HepG2 (cell line): ENCODE data around the gene CCDC106. TPM values are rescaled to one million over a fixed set of nuclear protein-coding genes. Genes with fewer than 3 reads are reported as not detected.

ENCODE experiments used
- ARNTL ChIP-seq: sonication (generic); formaldehyde crosslinking; IDR thresholded peaks from 2 replicates; pipeline ENCODE4 v1.4.0; 2020; ENCODE audit warnings: mild to moderate bottlenecking, missing genetic modification reagents
- ATF7-NPFF ChIP-seq: sonication (generic); formaldehyde crosslinking; IDR thresholded peaks from 2 replicates; pipeline ENCODE4 v1.8.1; 2023; ENCODE audit warnings: mild to moderate bottlenecking, low read depth, missing genetic modification reagents, moderate library complexity
- ESRRA ChIP-seq: sonication (generic); formaldehyde crosslinking; IDR thresholded peaks from 2 replicates; pipeline ENCODE4 v1.5.1; 2020; ENCODE audit warnings: mild to moderate bottlenecking, low read depth, missing genetic modification reagents
- JDP2 ChIP-seq: sonication (generic); formaldehyde crosslinking; IDR thresholded peaks from 2 replicates; pipeline ENCODE4 v1.8.1; 2022; ENCODE audit warnings: missing genetic modification reagents, borderline replicate concordance
- NFKBIZ ChIP-seq: IDR thresholded peaks from 2 replicates; pipeline ENCODE4 v1.6.1; 2018; ENCODE audit warnings: missing genetic modification reagents, missing compliant biosample characterization
- SNRNP70 ChIP-seq: fragments of 200-400 bp; formaldehyde crosslinking; IDR thresholded peaks from 2 replicates; pipeline ENCODE4 v1.6.1; 2017; ENCODE audit warnings: mild to moderate bottlenecking, low read depth, low read length, moderate library complexity
- U2AF1 ChIP-seq: fragments of 200-400 bp; formaldehyde crosslinking; optimal IDR thresholded peaks from 2 replicates; pipeline ENCODE3; 2017; ENCODE audit warnings: mild to moderate bottlenecking, low read depth, low read length
- ZBTB38 ChIP-seq: sonication (generic); formaldehyde crosslinking; IDR thresholded peaks from 2 replicates; pipeline ENCODE4 v1.5.1; 2020; ENCODE audit warnings: mild to moderate bottlenecking, missing genetic modification reagents
- ZFX ChIP-seq: sonication (generic); formaldehyde crosslinking; IDR thresholded peaks from 2 replicates; pipeline ENCODE4 v1.4.0; 2020; ENCODE audit warnings: mild to moderate bottlenecking, low read depth, missing genetic modification reagents, moderate library complexity
- ZNF329 ChIP-seq: sonication (generic); formaldehyde crosslinking; IDR thresholded peaks from 2 replicates; pipeline ENCODE4 v1.9.0; 2021; ENCODE audit warnings: low read depth, mild to moderate bottlenecking, missing genetic modification reagents
- ZNF496 ChIP-seq: sonication (generic); formaldehyde crosslinking; IDR thresholded peaks from 2 replicates; pipeline ENCODE4 v1.8.1; 2023; ENCODE audit warnings: mild to moderate bottlenecking, moderate library complexity, missing genetic modification reagents; ENCODE audit not compliant: insufficient replicate concordance
- ZNF598 ChIP-seq: sonication (generic); formaldehyde crosslinking; IDR thresholded peaks from 2 replicates; pipeline ENCODE4 v1.5.1; 2020; ENCODE audit warnings: mild to moderate bottlenecking, missing genetic modification reagents, borderline replicate concordance
- ZNF672 ChIP-seq: sonication (generic); formaldehyde crosslinking; IDR thresholded peaks from 2 replicates; pipeline ENCODE4 v1.8.1; 2022; ENCODE audit warnings: missing genetic modification reagents
- ZNF83 ChIP-seq: sonication (generic); formaldehyde crosslinking; IDR thresholded peaks from 2 replicates; pipeline ENCODE4 v1.4.0; 2020; ENCODE audit warnings: missing genetic modification reagents, mild to moderate bottlenecking, borderline replicate concordance
- polyA plus RNA-seq, 8 experiments: library from polyadenylated mRNA; depleted of rRNA in 3 of 8; stranded (reverse) in 7 of 8; unstranded in 1 of 8; fragments of >200 nt; fragmentation: Illumina TruSeq in 4 of 8; extraction: Trizol in 4 of 8; gene quantifications; 2 replicates each; pipeline versions ENCODE4 v1.2.1 to v1.2.3, GENCODE V29; 2011 to 2016; ENCODE audit warnings: low read depth in 4 of 8, missing spikeins in 1 of 8, mixed read lengths in 1 of 8; ENCODE audit not compliant: insufficient read depth in 1 of 8
- total RNA-seq, 5 experiments: library from RNA; depleted of rRNA; stranded (reverse); fragments of >200 nt; fragmentation: Illumina TruSeq; extraction: Trizol; gene quantifications; 2 replicates each; pipeline ENCODE4 v1.2.3, GENCODE V29; 2016; ENCODE audit warnings: low read depth in 1 of 5
- TF ChIP-seq, protein P1 (sequence below): sonication (generic); formaldehyde crosslinking; IDR thresholded peaks from 2 replicates; pipeline ENCODE4 v1.4.0; 2020; ENCODE audit warnings: missing genetic modification reagents, borderline replicate concordance
- TF ChIP-seq, protein P2 (sequence below): IDR thresholded peaks from 2 replicates; pipeline ENCODE4 v1.6.1; 2018; ENCODE audit warnings: missing genetic modification reagents
- TF ChIP-seq, protein P3 (sequence below): sonication (generic); formaldehyde crosslinking; IDR thresholded peaks from 2 replicates; pipeline ENCODE4 v1.4.0; 2020; ENCODE audit warnings: missing genetic modification reagents
- TF ChIP-seq, protein P4 (sequence below): sonication (generic); formaldehyde crosslinking; IDR thresholded peaks from 2 replicates; pipeline ENCODE4 v1.5.1; 2020; ENCODE audit warnings: missing genetic modification reagents, mild to moderate bottlenecking, borderline replicate concordance

The CCDC106 gene
- total and polyA plus RNA-seq, 2 of the 13 experiments (the other 11 are each of a cell fraction or from before 2014, with no cell fraction given): 4.7 to 8.8 TPM

DNA sequence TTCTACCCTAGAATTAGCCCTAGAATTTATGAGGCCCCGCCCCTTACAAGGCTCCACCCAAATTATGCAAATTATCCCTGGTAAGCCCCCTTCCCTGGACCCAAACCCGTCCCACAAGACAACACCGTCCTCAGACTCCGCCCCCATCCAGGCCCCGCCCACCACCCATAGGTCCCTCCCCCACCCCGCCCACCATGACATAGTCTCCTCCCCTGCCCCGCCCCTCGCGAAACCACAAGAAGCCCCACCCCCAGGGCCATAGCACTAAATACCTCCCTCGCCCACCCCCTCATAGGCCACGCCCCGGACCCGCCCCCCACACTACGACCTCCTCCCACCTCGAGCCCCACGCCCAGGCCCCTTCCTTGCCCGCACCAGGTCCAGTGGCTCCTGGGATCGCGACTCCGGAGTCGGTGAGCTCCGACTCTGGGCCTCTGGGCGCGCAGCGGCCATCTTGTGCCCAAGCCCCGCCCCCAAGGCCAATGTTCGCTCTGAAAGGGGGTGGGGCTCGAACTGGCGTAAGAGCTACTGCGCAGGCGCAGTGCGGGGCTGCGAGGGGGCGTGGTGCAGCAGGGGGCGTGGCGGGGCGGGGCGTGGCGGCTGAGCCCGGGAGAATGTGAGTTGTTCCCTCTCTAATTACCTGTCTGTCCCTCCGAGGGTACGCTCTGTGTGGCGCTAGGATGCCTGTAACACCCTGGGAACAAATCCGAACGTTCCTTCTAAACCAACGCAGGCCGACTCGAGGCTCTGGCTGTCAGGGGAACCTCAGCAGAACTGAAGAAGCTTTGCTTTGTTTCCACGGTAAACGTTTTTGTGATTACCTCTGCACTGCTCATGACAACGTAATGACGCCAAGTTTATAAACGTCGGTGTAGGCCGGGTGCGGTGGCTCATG lies 23.7 kb upstream of the CCDC106 start, which contains the start of gene ZNF784 (continued):
- TF ChIP-seq, protein P1, sequence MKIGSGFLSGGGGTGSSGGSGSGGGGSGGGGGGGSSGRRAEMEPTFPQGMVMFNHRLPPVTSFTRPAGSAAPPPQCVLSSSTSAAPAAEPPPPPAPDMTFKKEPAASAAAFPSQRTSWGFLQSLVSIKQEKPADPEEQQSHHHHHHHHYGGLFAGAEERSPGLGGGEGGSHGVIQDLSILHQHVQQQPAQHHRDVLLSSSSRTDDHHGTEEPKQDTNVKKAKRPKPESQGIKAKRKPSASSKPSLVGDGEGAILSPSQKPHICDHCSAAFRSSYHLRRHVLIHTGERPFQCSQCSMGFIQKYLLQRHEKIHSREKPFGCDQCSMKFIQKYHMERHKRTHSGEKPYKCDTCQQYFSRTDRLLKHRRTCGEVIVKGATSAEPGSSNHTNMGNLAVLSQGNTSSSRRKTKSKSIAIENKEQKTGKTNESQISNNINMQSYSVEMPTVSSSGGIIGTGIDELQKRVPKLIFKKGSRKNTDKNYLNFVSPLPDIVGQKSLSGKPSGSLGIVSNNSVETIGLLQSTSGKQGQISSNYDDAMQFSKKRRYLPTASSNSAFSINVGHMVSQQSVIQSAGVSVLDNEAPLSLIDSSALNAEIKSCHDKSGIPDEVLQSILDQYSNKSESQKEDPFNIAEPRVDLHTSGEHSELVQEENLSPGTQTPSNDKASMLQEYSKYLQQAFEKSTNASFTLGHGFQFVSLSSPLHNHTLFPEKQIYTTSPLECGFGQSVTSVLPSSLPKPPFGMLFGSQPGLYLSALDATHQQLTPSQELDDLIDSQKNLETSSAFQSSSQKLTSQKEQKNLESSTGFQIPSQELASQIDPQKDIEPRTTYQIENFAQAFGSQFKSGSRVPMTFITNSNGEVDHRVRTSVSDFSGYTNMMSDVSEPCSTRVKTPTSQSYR (CRISPR knock-in tag): peak; percentile 59; the same call in 1 of the 2 replicates
- 0 out of 2 replicates have a peak, but pooled peaks have one; percentile 20 for TF ChIP-seq ZBTB38 (CRISPR knock-in tag)
- TF ChIP-seq, protein P2, sequence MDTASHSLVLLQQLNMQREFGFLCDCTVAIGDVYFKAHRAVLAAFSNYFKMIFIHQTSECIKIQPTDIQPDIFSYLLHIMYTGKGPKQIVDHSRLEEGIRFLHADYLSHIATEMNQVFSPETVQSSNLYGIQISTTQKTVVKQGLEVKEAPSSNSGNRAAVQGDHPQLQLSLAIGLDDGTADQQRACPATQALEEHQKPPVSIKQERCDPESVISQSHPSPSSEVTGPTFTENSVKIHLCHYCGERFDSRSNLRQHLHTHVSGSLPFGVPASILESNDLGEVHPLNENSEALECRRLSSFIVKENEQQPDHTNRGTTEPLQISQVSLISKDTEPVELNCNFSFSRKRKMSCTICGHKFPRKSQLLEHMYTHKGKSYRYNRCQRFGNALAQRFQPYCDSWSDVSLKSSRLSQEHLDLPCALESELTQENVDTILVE (CRISPR knock-in tag): no peak
- no peak; the same call in 1 of the 2 replicates for TF ChIP-seq ARNTL (CRISPR knock-in tag)
- no peak for TF ChIP-seq SNRNP70
- TF ChIP-seq ZNF598: peak; percentile 52; the same call in 1 of the 2 replicates
- peak; percentile 82 for TF ChIP-seq ZFX (CRISPR knock-in tag)
- TF ChIP-seq ZNF83 (CRISPR knock-in tag): no peak
- peak; percentile 28; the same call in 1 of the 2 replicates for TF ChIP-seq ATF7-NPFF (CRISPR knock-in tag)
- TF ChIP-seq ZNF496 (CRISPR knock-in tag): no peak
- 0 out of 2 replicates have a peak, but pooled peaks have one; percentile 21 for TF ChIP-seq ZNF329 (CRISPR knock-in tag)
- TF ChIP-seq NFKBIZ: no peak
- TF ChIP-seq JDP2 (CRISPR knock-in tag): no peak
- no peak for TF ChIP-seq ZNF672
- TF ChIP-seq U2AF1: no peak
- TF ChIP-seq, protein P3, sequence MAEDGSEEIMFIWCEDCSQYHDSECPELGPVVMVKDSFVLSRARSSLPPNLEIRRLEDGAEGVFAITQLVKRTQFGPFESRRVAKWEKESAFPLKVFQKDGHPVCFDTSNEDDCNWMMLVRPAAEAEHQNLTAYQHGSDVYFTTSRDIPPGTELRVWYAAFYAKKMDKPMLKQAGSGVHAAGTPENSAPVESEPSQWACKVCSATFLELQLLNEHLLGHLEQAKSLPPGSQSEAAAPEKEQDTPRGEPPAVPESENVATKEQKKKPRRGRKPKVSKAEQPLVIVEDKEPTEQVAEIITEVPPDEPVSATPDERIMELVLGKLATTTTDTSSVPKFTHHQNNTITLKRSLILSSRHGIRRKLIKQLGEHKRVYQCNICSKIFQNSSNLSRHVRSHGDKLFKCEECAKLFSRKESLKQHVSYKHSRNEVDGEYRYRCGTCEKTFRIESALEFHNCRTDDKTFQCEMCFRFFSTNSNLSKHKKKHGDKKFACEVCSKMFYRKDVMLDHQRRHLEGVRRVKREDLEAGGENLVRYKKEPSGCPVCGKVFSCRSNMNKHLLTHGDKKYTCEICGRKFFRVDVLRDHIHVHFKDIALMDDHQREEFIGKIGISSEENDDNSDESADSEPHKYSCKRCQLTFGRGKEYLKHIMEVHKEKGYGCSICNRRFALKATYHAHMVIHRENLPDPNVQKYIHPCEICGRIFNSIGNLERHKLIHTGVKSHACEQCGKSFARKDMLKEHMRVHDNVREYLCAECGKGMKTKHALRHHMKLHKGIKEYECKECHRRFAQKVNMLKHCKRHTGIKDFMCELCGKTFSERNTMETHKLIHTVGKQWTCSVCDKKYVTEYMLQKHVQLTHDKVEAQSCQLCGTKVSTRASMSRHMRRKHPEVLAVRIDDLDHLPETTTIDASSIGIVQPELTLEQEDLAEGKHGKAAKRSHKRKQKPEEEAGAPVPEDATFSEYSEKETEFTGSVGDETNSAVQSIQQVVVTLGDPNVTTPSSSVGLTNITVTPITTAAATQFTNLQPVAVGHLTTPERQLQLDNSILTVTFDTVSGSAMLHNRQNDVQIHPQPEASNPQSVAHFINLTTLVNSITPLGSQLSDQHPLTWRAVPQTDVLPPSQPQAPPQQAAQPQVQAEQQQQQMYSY (CRISPR knock-in tag): no peak
- TF ChIP-seq, protein P4, sequence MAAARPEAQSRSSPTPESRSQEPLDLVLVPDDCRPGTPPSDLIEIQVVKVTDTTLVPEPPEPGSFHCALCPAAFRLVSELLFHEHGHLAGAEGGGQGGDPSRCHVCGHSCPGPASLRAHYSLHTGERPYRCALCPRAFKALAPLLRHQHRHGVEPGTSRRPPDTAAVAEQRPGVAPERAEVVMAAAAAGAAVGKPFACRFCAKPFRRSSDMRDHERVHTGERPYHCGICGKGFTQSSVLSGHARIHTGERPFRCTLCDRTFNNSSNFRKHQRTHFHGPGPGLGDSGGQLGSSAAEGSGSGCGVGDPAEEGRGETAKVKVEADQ: no peak
- TF ChIP-seq ESRRA (CRISPR knock-in tag): no peak
